GM19238 (cell line): Measurements from ENCODE around the gene TTC23L.
"Not testable (repeated sequence)": the region's sequence is repeated elsewhere in the genome, so short reads cannot be mapped to it uniquely, and the experiment has no call there.

Source experiments
- DNase-seq: peaks from one replicate; pipeline ENCODE4 v3.0.0; 2011; ENCODE audit warnings: low spot score; ENCODE audit not compliant: insufficient read length

The TTC23L gene

GRCh38 chr5:34918025-34918424, 79.1 kb downstream of the TTC23L start:
- DNase-seq, result no peak

GRCh38 chr5:34919077-34919476, 80.1 kb downstream of the TTC23L start:
- no peak for DNase-seq

- DNase-seq, result not testable (repeated sequence)
Measured at GRCh38 chr5:34923256-34923655, 84.3 kb downstream of the TTC23L start.

- no peak for DNase-seq
Measured at GRCh38 chr5:34923694-34924461, 84.9 kb downstream of the TTC23L start.

- no peak for DNase-seq
Measured at GRCh38 chr5:34924462-34924765, 85.5 kb downstream of the TTC23L start.

- no peak for DNase-seq
Measured at GRCh38 chr5:34926318-34926888, 87.4 kb downstream of the TTC23L start.

- DNase-seq, result no peak
Measured at GRCh38 chr5:34927785-34928184, 88.8 kb downstream of the TTC23L start.

GRCh38 chr5:34928267-34928666, 89.3 kb downstream of the TTC23L start:
- no peak for DNase-seq

GRCh38 chr5:34929134-34929719, 90.3 kb downstream of the TTC23L start, which contains the start of gene DNAJC21:
TSS of gene DNAJC21 (plus strand) at chr5:34929559. CDS start at chr5:34929820, 261 bp downstream.
- DNase-seq, result peak; percentile 91

- peak; percentile 74 for DNase-seq
Measured at GRCh38 chr5:34929720-34930461, 90.9 kb downstream of the TTC23L start.

GRCh38 chr5:34930462-34930844, 91.5 kb downstream of the TTC23L start:
- DNase-seq, result no peak

- DNase-seq, result no peak
Measured at GRCh38 chr5:34930870-34931269, 91.9 kb downstream of the TTC23L start.

- no peak for DNase-seq
Measured at GRCh38 chr5:34932947-34933346, 94.0 kb downstream of the TTC23L start.

GRCh38 chr5:34941936-34942335, 103.0 kb downstream of the TTC23L start:
- DNase-seq, result no peak

- DNase-seq, result no peak
Measured at GRCh38 chr5:34944044-34944443, 105.1 kb downstream of the TTC23L start.

GRCh38 chr5:34944460-34945047, 105.6 kb downstream of the TTC23L start:
- no peak for DNase-seq
